GM10266 (cell line): ENCODE measurements around the gene ABHD16B.

Experiments used
- DNase-seq: peaks from one replicate; pipeline ENCODE4 v3.0.0; 2012; ENCODE audit errors: extremely low spot score
- TF ChIP-seq, protein P1 (sequence below): IDR thresholded peaks from 2 replicates; pipeline ENCODE4 v1.5.1; 2012; ENCODE audit warnings: mild to moderate bottlenecking, low read depth; ENCODE audit not compliant: control insufficient read depth, insufficient read depth; ENCODE audit errors: missing control alignments

Gene ABHD16B

DNA sequence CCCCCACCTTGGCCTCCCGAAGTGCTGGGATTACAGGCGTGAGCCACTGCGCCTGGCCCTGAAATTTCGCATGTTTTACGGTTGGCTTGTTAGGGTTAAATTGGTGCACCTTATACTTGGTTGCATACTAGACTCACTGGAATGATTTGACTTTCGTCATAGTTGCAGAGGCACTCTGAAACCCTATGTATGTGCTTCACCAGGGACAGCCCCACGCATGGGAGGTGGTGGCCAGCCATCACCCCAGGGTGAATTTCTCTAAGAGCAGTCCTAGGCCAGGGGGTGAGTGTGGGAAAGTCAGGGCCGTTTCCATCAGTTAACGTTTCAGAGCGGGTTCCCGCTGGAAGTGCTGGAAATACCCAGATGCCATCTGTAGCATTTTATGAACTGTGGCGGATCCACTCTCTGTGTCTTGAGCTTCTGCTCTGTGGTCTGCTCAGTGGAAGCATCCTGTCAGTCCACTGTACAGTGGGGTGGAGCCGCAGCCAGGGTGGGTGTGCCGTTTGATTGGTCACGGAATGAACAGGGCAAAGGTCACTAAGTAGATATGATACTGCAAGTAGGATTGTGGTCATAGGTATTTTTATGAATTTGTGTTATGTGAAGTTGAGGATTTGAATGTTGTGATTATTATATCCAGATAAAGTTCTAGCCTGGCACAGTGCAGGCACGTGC, 46.8 kb downstream of the ABHD16B start:
- TF ChIP-seq, protein P1, sequence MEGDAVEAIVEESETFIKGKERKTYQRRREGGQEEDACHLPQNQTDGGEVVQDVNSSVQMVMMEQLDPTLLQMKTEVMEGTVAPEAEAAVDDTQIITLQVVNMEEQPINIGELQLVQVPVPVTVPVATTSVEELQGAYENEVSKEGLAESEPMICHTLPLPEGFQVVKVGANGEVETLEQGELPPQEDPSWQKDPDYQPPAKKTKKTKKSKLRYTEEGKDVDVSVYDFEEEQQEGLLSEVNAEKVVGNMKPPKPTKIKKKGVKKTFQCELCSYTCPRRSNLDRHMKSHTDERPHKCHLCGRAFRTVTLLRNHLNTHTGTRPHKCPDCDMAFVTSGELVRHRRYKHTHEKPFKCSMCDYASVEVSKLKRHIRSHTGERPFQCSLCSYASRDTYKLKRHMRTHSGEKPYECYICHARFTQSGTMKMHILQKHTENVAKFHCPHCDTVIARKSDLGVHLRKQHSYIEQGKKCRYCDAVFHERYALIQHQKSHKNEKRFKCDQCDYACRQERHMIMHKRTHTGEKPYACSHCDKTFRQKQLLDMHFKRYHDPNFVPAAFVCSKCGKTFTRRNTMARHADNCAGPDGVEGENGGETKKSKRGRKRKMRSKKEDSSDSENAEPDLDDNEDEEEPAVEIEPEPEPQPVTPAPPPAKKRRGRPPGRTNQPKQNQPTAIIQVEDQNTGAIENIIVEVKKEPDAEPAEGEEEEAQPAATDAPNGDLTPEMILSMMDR, result no peak
- DNase-seq, result no peak

DNA sequence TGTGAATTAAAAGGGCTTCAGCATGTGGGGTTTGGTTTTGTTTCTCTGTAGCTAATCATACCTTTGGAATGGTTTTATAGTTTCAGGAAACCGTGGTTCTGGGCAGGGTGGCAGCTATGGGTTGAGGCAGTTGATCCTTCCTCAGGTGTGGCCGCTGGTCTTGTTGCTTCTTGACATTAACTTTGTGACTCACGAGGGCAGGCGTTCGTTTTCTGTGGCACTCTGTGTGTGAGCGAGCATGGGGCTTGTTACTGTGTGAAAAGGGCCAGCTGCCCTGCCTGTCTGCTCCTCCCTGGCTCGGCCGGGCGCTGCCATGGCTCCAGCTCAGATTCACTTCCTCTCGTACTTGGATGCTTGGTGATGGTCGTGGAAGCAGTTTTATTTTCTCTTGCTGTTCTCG, 49.9 kb downstream of the ABHD16B start:
- DNase-seq, result no peak
- TF ChIP-seq, protein P1, result no peak
